Occipital lobe (tissue), 2 donors: ENCODE results near the gene TMEM176B. TPM values are rescaled to one million over a fixed set of nuclear protein-coding genes. Genes with fewer than 3 reads are reported as not detected.
"Not testable (repeated sequence)": the region's sequence is repeated elsewhere in the genome, so short reads cannot be mapped to it uniquely, and the experiment has no call there.

Experiments used
- DNase-seq: peaks from one replicate; lab custom pipeline; 2025; lab: John Stamatoyannopoulos, UW
- total RNA-seq: library from RNA; depleted of rRNA; stranded (reverse); fragments of >200 nt; gene quantifications from one replicate; pipeline ENCODE4 v1.2.3, GENCODE V29; 2014

Gene TMEM176B
- total RNA-seq, 1 donor from 2014 or later = 2.3 TPM

DNA sequence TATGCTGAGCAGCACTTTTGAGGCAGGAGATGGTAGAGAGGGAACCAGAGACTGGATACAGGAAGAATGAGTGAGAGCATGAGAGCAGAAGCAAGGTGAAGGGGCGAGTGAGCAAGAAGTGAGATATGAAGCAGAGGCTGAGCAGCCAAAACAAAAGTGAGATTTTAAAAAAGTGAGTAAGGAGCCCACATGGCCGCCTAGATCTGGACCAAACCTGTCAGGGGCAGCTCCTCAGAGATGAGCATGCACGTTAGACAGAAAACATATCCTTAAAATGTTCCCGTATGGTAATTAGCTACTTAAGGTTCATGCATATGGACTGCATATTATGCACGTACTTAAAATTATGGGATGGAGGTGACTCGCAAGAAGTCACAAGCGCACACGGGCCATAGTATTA, 22.9 kb upstream of the TMEM176B start:
- DNase-seq = no peak

DNA sequence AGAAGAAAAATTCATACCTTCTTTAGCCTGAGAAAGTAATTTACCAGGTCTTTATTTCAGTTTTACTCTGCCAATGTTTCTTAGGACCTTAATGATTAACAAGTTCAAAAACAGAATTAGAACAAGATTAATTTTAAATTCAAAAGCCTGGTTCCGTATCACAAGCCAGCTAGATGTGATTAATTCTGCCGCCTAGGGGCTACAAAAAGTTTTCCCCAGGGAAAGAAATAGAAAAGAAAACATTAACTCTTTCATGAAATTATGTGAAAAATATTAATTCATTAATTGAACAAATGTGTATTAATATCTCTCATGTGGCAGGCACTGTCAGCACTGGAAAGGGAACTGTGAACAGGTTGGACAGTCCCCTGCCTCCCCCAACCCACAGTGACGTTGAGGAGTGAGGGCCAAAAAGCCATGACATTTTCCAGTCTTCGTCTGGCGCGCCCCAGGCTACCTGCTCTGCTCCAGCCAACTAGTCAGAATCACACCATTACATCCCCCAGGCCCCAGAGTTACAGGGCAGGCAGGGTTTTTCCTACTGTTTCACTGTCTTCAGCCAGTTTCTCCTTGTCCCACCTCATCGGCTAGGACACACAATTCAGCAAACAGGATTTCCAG, 20.5 kb upstream of the TMEM176B start:
- no peak for DNase-seq

DNA sequence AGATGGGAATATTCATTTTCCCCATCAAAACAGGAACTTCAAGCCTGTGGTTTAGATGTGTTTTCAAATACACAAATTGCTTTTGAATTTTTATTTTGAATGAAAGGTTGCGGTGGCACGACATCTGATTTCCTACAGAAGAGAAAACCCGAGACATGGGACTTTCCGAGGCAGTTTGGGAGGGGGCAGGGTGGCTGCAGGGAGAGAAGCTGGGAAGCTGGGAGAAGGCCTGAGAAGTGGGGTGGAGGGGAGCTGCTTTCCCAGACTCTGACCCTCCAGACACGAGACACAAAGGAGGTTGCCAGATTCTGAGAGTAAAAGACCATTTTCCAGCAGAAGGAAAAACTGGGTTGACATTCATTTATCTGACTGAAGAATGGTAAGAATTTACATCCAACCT, 20.0 kb upstream of the TMEM176B start:
- no peak for DNase-seq

DNA sequence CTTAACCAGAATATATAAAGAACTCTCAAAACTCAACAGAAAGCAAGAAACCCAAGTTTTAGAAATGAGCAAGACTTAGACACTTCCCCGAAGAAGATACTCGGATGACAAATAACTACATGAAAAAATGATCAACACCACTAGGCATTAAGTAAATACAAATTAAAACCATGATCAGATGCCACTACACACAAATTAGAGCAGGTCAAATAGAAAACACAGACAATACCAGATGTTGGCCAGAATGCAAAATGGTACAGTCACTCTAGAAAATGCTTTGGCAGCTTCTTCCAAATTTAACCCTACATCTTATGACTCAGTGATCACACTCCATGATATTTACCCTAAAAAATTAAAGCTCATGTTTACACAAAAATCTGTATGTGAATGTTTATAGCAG, 18.8 kb upstream of the TMEM176B start:
- no peak for DNase-seq

DNA sequence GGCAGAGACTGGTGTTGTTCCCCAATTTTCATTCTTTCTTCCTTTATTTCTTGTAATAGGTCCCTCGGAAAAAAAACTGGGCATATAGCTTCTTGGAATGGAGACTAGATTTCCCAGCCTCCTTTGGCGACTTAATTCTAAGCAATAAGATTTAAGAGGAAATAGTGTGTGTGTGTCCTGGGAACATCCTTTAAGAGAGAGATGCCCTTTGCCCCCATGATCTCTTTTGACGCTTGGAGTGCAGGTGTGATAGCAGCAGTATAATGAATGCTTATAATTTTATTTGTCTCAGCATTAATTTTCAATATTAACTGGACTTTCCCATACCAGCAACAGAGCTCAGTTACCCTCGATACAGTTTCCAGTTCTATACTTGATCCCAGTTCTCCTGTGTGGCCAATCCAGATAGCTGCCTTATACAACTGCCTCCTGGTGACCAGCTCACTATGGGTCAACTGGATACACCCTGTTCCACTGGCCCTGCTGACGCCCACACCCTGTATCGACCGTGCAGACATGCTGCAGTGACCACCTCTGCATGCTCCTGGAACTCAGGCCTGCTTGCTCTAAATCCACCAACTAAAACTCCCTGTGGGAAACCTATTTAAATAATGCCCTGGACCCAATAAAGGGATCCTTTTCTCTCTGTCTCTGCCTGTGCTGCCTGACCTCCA, 14.3 kb upstream of the TMEM176B start:
- no peak for DNase-seq

DNA sequence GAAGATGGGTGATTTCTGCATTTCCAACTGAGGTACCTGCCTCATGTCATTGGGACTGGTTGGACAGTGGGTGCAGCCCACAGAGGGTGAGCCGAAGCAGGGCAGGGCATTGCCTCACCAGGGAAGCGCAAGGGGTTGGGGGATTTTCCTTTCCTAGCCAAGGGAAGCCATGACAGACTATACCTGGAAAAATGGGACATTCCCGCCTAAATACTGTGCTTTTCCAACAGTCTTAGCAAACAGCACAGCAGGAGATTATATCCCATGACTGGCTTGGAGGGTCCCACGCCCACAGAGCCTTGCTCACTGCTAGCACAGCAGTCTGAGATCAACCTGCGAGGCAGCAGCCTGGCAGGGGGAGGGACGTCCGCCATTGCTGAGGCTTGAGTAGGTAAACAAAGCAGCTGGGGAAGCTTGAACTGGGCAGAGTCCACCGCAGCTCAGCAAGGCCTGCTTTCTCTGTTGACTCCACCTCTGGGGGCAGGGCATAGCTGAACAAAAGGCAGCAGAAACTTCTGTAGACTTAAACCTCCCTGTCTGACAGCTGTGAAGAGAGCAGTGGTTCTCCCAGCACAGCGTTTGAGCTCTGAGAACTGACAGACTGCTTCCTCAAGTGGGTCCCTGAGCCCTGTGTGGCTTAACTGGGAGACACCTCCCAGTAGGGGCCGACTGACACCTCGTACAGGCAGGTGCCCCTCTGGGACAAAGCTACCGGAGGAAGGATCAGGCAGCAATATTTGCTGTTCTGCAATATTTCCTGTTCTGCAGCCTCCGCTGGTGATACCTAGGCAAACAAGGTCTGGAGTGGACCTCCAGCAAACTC, 7.7 kb upstream of the TMEM176B start:
- DNase-seq = not testable (repeated sequence)

DNA sequence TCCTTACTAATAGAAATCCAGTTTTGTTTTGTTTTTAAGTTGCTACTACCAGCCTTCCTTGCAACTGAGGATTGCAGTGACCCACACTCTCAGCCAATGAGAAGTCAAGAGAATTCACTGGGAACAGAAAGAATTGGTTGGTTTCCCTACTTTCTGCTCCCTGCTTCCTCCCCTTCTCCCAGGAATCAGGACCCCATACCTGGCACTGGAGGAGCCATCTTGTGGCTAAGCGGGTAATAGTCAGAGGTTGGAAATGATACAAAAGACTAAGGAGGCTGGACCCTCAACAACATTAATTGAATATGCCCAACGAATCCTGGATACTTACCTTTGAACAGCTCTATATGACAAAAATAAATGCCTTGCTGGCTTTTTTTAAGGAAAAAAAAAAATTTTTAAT, 6.7 kb upstream of the TMEM176B start:
- no peak for DNase-seq

DNA sequence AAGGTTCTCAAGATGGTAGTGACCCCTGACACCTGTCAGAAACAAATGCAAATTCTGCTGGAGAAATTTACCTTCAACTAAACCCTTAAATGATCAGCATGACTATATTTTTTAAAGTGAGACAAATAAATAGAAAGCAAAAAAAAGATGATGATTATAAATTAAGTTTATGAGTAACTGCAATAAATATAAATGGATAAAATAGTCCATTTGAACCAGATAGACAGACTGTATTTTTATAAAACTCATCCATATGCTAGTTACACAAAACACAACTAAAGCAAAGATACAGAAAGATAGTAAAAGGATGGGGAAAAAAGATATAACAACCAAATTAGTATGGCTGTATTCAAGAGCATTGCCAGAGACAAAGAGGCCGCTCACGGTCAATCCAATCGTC, 6.3 kb upstream of the TMEM176B start:
- no peak for DNase-seq

DNA sequence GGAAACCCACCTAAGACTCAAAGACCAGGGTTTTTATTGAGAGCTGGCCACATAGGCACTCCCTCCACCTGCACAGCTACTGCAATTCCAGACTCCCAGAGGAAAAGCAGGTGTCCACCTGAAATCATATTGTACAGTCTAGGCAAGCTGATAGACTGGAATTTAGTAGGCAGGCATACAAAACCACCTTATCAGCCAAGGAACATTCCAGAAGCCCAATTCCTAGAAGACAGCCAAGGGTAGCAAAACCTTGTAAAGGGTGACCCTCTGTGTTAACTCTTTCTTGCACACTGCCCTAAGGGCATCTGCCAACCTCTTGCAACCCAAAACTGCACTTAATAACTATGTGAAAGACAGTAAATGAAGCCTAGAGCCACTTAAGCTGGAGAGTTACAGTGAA, 5.7 kb upstream of the TMEM176B start:
- no peak for DNase-seq

DNA sequence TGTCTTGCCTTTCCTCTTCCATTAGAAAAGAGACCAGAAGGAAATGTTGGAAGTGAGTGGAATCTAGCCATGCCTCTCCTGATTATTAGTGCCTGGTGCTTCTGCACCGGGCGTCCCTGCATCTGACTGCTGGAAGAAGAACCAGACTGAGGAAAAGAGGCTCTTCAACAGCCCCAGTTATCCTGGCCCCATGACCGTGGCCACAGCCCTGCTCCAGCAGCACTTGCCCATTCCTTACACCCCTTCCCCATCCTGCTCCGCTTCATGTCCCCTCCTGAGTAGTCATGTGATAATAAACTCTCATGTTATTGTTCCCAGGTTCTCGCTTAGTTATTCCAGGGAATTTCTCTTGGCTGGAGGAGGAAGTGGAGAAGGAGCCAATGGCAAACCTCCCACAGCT, 4.6 kb upstream of the TMEM176B start:
- no peak for DNase-seq

DNA sequence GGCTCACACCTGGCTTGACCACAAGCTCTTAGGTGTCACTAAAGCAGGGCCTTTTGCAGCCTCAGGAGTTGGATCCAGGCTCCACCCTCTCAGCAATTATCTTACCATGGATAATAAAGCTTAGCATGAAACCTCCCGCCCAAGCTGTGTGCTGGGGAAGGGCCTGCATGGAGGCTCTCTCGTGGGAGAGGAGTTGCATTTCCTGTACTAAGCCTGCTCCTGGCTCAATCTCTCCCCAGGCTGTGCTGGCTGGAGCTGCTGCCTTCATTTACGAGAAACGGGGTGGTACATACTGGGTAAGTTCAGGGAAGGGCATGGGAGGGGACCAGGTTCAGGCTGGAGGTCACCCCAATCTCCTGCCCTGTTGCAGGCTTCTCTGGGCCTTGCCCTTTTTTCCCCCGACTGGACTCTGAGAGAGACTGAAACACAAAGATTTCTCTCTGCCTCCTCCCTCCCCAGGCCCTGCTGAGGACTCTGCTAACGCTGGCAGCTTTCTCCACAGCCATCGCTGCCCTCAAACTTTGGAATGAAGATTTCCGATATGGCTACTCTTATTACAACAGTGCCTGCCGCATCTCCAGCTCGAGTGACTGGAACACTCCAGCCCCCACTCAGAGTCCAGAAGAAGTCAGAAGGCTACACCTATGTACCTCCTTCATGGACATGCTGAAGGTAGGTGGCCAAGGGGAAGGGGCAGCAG, 3.1 kb upstream of the TMEM176B start:
- no peak for DNase-seq

DNA sequence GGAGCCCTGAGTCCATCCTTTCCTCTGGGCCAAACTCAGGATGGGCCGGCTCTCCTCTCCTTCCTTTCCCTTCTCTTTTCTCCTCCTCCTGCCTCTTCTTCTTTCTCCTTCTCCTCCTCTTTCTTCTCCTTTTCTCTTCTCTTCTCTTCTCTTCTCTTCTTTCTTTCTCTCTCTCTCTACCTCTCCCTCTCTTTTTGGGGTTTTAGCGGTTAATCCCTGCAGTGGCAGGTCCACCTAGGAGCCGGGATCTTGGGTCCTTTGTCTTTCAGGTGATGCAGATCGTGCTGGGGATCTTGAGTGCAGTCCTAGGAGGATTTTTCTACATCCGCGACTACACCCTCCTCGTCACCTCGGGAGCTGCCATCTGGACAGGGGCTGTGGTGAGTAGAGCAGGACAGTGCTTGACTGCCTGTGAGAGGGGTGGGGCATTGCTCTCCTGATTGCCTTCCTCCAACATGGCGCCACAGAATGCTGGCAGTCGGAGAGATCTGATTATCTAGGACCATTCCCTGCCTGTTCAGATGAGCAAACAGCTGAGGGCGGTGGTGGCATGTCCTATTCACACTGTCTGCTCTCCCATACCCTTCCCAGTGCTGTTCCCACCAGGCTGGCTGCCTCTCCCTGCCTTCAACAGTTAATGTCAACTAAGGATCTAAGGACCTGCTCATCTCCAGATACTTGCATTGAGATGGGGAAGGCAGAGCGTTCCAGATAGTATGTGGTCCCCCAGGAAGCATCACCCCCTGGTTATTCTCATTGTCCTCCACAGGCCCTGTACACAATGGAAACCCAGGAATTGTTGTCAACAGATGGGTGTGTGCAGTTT, 2.0 kb upstream of the TMEM176B start:
- DNase-seq = no peak

DNA sequence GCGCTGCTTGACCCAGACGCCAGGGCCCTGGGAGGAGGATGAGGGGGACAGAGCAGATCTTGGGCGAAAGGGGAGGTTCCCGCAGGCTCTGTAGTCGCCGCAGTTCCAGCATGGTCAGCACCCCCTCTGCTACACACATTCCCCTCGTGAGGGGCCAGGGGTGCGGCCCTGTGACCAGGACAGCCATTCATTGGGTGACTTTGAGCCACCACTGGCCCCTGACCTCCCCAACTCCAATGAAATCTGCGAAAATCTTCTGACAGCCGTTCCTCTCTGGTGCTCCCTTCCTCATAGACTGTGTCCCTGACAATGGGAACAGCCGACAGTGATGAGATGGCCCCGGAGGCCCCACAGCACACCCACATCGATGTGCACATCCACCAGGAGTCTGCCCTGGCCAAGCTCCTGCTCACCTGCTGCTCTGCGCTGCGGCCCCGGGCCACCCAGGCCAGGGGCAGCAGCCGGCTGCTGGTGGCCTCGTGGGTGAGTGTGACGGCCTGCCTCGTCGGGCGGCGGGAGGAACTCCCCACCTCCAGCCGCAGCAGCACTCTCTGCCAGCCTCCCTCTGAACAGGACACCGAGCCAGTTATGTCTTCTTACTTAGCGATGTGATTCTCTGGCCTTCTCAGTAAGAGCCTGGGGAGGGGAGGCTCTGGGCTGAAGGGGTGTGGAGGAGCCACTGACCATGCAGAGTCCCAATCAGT, 1.2 kb upstream of the TMEM176B start:
- no peak for DNase-seq

DNA sequence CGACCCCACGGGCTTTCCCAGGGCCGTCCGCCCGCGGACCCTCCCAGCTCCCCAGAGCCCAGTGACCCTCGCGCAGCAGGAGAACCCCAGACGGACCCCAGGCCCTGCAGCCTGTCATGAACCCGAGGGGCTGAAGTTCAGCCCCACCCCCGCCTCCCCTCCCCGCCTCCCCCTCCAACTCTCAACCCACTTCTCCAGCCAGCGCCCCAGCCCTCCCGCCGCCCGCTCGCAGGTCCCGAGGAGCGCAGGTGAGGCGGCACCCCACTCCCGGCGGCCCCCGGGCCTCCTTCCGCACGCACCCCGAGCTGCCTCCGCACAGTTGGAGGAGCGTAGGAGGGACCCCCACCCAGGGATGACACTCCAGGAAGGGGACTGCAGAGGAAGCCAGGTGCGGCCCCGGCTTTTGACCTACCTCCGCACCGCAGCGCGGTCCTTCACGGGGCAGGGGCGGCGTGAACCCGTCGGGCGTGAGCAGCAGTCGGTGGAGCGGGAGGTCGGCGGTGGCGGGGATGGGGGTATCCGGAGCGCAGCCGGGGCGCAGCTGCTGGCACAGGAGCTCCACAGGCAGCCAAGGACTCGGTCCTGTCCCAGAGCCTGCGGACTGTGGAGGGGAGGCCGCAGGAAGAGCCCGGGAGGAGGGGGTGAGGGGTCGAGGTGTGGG, 547 bp upstream of the TMEM176B start, which contains the start of gene TMEM176A:
TMEM176A (plus strand) TSS at position 189 of the 661 bp plus-strand sequence. CDS start 782 bp downstream, outside the sequence.
- DNase-seq = no peak

DNA sequence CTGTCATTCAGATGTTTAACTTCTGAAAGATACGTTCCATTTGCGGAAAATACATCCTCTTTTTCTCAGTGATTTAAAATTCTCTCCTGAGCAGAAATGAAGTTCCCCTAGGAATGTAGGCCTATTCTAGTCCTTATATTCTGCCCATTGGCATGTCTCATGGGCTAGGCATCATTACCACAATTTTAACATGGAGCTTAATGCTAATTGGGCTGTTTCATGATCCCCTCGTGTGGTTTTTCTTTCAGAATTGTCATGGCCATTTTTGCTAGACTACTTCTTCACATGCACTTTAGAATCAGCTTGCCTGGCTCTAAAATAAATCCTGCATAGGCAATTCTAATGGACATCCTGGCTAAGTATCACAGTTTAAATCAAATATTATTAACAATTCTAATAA, 1.0 kb downstream of the TMEM176B start:
- DNase-seq = no peak

DNA sequence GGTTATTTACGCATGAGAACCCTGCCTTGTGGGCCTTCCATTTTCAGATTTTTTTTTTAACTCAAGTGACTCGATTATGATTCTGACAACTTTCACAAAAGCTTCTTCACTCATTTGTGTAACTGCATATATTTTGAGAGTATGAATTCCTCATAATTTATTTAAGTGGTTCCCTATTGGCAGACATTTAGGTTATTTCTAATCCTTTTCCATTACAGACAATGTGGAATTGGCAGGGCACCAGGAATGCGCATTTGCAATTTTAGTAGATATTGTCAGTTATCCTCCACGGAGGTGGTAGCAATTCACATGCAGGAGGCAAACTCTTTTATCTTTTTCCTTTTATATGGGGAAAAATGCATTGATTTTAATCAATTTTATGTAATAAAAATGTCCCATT, 2.5 kb downstream of the TMEM176B start:
- DNase-seq = no peak

DNA sequence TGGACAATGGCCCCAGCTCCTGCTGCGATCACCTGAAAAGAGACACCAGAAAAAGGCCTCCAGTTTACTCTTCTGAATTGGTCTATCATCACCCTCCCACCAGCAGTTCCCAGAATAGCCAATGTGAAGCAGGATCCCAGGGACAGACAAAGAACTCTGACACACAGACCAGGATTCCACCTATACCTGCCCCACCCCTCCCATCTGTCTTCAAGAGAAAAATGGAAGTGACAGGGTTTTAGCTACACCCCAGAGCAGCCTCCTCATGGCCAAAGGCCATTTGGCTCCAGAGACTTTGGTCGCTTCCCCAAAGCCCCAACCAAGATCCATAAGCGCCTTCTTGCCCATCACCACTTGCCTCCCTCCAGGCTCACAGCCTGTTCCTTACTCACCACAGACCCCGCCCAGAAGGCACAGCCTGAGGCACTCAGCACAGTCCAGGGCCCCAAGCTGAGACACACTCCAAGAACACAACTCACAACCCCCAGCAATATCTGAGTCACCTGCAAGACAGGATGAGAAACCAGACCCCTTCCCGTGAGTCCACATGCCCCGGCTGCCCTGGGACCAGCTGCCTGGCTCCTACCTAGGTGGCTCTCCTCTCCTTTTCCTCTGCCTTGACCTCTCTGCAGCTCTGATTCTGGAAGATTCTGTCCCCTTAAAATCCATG, 6.5 kb downstream of the TMEM176B start:
- DNase-seq = no peak

DNA sequence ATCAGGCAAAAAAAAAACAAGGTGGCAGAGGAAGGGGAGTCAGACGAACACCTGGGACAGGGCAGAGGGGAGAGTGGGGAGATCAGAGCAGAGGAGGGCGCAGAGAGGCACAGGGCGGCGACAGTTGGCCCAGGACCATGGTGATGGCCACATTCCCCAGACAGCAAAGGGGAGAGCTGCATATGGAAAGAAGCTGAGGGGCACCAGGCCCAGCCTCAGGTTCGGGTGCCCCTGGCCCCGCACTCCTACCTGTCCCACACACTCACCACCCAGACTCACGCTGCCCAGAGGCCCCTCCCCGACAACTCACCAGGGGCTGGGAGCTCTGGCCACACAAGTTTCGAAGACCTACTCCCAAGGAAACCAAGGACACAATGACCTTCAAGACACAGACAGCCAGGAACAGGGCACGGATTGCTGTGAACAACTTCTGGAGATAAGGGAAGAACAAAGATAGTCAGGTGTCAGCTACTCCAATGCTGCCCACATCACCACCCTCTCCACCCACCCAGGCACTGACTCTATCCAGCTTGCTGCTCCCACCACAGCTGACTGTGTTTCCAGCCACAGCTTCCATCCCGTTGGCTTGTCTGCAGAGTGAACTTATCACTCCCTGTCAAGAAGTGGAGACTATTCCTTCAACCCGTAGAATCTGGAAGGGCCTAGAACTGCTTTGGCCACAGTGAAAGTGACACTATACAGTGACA, 8.3 kb downstream of the TMEM176B start:
- DNase-seq = no peak

DNA sequence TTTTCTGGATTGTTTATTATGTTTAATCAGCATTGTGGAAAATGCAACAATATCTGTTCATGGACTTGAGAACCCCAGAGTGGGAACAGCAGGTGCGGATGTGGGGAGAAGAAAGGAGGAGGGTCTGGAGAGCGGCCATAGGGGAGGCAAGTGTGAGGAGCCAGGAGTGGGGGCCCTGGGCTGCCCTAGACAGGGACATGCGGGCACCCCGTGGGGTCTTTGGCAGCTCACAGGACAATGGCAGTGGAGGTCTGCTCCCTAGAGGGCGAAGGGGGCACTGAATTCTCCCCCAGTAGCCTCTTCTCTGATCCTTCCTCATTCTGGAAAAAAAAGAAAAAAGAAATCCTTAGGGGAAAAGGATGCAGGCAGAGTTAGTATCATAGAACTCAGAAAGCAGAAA, 8.9 kb downstream of the TMEM176B start:
- DNase-seq = no peak
